ENCODE measurements around the gene FUZ. TPM values are rescaled to one million over a fixed set of nuclear protein-coding genes. Genes with fewer than 3 reads are reported as not detected.

Gene FUZ
- total RNA-seq, 1 donor from 2014 or later = 22.6 TPM

DNA sequence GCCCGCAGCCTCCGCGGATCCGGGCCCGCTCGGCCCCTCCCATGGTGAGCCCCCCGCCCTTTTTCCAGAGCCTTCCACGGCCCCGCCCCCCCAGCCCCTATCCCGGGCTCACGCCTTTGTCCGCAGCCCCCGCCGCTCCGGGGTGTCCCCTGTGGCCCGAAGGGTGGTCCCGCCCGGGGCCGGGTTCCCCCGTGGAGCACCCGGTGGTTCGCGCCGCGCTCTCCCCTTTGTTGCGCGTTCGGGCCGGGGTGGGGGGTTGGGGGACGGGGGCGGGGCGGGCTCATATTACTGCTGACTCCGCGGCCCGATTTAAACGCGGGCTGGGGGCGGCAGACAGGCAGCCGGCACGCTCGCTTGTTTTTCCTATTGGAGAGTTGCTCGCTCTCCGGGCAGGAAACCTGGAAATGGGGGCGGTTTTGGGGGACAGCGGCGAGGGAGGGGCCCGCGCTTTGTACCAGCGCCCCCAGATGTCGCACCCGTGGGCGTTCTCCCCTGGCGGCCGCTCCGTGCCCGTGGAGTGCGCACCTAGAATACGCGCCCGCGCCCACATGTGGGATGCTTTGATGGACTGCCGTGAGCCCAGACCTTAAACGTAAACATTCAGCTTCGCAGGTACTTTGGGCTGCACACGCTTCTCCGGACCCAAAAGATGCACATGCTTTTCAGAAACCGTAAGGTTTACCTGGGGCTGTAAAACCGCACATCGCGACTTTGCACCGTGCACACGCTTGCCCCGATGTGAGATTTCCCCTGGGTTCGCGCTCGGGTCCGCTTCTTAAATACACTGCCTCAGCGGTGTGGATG, 38.6 kb upstream of the FUZ start:
- DNase-seq (ENCODE audit: low read depth) = peak; percentile 45

DNA sequence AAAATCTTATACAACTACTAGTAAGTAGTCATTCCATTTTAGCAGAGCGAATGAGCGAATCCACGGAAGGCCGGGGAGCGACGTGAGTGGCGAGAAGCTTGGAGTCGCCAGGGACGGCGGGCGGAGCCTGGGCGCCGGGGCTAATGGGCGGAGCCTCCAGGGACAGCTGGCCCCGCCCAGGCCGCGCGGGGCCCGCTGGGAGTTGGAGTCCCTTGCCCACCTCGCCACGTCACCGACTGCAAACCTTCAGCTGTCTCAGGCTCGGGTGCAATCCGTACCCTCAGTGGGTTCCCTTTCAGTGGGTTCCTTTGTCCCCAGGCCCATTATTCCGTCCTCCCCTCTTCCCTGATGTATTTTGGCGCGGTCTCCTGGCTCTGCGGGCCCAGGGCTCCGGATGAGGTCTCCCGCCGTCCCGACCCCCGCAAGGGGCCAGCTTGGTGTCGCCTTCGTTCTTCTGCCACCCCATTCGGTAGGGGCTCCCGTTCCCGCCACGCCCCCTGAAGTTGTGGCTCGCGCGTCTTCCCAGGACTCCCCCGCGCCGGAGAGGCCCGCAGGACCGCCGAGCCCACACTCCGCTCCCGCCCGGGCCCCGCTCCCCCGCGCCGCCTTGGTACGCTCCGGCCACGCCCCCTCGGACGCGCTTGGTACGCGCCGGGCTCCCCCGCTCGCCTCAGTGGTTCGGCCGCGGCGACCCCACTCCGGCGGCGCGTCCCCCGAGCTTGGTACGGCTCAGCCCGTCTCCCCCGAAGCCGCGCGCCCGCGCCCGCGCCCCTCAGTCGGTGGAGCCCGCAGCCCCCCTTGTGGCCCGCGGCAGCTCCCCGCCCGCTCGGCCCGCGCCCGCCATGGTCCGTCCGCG, 37.6 kb upstream of the FUZ start, which contains the start of gene PTOV1:
TSS of gene PTOV1 (plus strand) at position 673 of the 856 bp plus-strand sequence.
- DNase-seq (ENCODE audit: low read depth) = peak; percentile 94

- DNase-seq (ENCODE audit: low read depth) = no peak
Measured at GRCh38 chr19:49850221-49850486, 37.1 kb upstream of the FUZ start.

- DNase-seq (ENCODE audit: low read depth) = no peak
Measured at GRCh38 chr19:49849433-49850220, 36.5 kb upstream of the FUZ start.

DNA sequence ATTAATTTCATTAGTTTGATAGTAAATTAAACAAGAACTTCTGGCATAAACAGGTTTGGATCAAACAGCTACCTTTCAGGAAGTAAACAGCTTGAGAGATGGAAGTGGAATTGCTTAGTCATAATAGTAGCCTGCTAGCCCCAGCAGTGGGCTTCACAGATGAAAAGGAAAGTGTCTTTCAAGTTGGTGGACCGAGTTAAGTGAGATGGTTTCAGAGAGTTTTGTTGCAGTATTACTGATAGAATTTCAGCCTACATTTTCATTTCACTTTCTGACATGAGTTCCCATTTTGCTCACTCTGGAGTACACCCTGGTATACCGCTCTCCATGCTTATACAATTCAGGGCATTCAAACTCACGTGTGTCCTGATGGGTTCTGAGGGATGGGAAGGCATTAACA, 35.8 kb upstream of the FUZ start:
- no peak for DNase-seq (ENCODE audit: low read depth)

GRCh38 chr19:49847731-49848696, 34.9 kb upstream of the FUZ start:
- peak; percentile 56 for DNase-seq (ENCODE audit: low read depth)

- DNase-seq (ENCODE audit: low read depth) = no peak
Measured at GRCh38 chr19:49846408-49846807, 33.3 kb upstream of the FUZ start.

GRCh38 chr19:49845414-49845813, 32.3 kb upstream of the FUZ start:
- DNase-seq (ENCODE audit: low read depth) = no peak

- DNase-seq (ENCODE audit: low read depth) = no peak
Measured at GRCh38 chr19:49844138-49845095, 31.3 kb upstream of the FUZ start.

GRCh38 chr19:49843265-49843664, 30.2 kb upstream of the FUZ start:
- no peak for DNase-seq (ENCODE audit: low read depth)

DNA sequence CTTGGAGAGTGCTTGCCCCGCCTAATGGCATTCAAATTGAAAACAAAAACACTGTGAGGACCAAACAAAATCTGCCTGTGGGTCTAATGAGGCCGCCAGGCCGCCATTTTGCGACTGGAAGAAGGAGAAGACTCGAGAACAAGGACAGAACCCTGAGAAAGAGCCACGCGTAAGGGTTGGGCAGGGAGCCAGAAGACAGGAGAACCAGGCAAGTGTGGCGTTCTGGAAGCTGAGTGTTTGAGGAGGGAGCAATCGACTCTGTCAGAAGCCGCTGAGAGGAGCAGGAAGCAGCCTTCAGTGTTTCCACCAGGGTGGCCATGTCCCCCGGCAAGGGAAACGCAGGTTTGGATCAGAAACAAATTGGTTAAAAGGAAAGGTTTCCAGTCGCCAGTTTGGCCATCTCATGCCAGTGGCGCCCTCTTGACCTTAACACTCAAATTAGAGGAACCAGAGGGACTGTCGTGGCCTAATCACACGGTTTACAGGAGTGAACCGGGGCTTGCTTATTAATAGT, 27.7 kb upstream of the FUZ start:
- DNase-seq (ENCODE audit: low read depth) = no peak

GRCh38 chr19:49840321-49840720, 27.2 kb upstream of the FUZ start:
- no peak for DNase-seq (ENCODE audit: low read depth)

DNA sequence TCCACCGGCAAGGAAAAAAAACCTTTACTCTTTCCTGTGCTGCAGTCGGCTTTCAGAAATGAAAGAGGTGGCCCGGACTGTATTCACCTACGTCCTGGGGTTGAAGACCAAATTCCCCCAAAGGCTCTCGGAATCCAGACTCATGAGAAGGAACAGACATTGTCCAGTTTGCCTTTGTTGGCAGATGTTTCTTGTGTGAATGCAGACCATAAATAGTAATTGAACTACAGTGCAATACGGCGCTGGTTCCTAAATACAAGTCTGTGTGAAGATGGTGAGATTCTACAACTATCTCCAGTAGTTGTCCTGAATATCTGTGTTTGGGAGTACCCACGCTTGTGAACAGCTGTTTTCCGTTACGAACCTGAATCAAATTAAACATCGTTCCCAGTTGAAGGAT, 26.6 kb upstream of the FUZ start:
- no peak for DNase-seq (ENCODE audit: low read depth)

DNA sequence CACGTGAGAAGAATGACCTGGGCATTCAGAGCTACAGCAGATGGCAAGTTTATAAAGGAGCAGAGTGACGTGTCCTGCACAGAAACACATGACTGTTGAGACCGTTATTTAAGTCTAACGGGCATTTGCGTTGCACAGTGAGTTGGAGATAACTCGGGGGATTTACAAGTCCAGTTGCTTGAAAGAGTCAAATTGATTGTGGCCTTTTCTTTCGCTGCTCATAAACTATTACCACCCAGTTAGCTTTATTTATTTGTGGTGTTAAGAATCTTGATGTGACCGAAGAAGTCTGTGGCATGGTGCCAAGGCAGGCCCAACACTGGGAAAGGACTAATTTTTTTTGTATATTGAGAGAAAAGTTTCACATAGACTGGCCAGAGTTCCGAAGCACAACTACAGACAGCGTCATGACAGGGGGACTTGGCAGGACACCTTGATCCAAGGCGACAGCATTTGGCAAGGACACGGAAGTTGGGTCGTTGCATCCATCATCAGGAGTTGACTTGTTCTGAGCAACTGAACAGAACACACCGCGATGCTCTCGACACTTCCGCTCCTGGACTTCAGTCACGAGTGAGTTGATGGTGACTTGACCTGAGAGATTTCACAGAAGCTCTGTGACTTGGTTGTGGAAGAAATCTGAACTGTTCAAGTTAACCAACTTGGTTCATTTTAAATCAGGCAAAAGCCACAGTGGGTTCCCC, 25.9 kb upstream of the FUZ start:
- no peak for DNase-seq (ENCODE audit: low read depth)

DNA sequence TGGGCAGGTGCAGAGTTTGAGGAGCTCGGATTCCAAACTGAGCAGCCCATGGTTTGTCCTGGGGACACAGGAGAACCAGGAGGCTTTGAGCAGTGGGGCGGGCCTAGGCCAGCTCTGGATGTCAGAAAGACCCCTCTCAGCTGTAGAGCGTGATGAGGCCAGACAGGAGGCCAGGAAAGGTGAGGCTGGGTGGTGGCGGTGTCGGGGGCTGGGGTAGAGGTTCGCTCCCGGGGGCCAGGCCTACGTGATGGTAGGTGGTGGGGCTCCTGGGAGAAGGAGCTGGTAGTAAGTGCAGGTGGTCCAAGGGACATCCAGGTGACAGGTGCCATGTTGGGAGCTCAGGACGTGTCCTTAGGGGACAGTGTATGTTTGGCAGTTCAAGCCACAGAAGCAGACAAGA, 24.3 kb upstream of the FUZ start:
- no peak for DNase-seq (ENCODE audit: low read depth)

DNA sequence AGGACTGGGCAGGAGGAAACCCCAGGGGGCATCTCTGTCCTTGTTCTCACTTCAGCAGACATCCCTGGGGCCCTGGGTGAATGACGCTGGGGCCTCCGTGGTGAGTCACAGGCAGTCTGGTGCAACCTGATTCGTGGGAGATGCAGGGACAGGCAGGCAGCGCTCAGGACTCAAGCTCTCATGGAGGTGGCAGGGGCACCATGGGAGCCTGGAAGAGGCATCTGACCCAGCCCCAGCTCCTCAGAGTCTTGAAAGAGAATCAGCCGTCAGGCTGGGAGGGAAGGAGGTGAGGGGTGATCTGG, 23.9 kb upstream of the FUZ start:
- DNase-seq (ENCODE audit: low read depth) = no peak

GRCh38 chr19:49836176-49837008, 23.3 kb upstream of the FUZ start:
- DNase-seq (ENCODE audit: low read depth) = no peak

- no peak for DNase-seq (ENCODE audit: low read depth)
Measured at GRCh38 chr19:49835562-49835961, 22.5 kb upstream of the FUZ start.

All from myocyte (in vitro differentiated cells).